Gastroesophageal sphincter (tissue), 2 donors: ENCODE measurements around the gene NRXN3.

Experiments
- POLR2A ChIP-seq, 2 donors: fragments of 450-650 bp; IDR thresholded peaks; one replicate each; pipeline ENCODE4 v1.6.1; 2017; ENCODE audit warnings: antibody characterized with exemption in 2 of 2, mild to moderate bottlenecking in 2 of 2, moderate library complexity in 1 of 2
- POLR2AphosphoS5 ChIP-seq: sonication (generic); formaldehyde crosslinking; IDR thresholded peaks from one replicate; pipeline ENCODE4 v1.6.1; 2017; ENCODE audit warnings: antibody characterized with exemption

- TF ChIP-seq POLR2A (IDR thresholded peaks at IDR 0.05) (no peak), POLR2AphosphoS5 (no peak)
Observed at GRCh38 chr14:79064214-79064613, 894.0 kb downstream of the NRXN3 start.
